Daoy (cell line): ENCODE results near the gene LACC1. TPM values are rescaled to one million over a fixed set of nuclear protein-coding genes. Genes with fewer than 3 reads are reported as not detected.

Experiments used
- DNase-seq: peaks from one replicate; pipeline ENCODE4 v3.0.0-alpha.2; 2015; ENCODE audit warnings: low read depth
- total RNA-seq: library from RNA; depleted of rRNA; stranded (reverse); fragments of >200 nt; shearing (Covaris generic); gene quantifications from 2 replicates; pipeline ENCODE4 v1.2.3, GENCODE V29; 2014; rRNA removed

The LACC1 gene
- total RNA-seq = 5.2 and 8.6 TPM in 2 replicates

DNA sequence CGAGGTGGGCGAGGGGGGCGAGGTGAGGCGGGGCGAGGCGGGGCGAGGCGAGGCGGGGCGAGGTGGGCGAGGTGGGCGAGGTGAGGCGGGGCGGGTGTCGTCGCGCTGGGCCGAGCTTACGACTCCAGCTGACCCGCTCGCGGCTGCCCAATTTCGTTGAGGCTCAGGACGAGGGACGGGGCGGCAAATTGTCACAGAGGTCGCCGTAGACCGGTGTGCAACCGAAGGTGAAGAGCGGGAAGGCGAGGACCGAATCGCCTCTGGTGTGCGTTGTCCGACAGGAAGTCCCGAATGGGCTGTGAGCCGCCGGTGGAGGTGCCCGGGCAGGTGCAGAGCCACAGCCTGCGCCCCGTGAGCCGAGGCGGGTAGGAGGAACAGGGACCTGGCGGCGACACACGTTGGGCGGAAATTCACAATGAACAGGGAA lies at the start of gene LACC1:
LACC1 (plus strand) TSS at position 150 of the 427 bp plus-strand sequence. CDS start 1,082 bp downstream, outside the sequence.
- no peak for DNase-seq

DNA sequence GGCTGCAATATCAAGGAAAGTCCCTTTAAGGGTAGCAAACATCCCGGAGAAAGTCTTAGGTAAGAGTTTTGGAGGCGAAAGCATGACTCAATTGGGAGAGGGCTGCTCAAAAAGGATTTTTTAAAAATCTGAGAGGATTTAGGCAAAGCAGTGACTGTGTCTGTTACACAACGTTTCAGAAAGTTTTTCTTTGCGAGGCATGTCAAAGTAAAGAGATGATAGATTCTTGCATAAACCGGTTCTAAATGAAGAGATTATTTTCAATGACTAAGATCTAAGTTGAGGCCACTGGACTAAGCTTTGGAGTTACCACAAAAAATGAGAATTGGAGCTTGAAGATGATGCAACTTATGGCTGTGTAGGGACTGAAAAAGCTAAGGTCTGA lies 49.2 kb upstream of the LACC1 start:
- no peak for DNase-seq

GRCh38 chr13:43831088-43831487 lies 48.6 kb upstream of the LACC1 start:
- peak; percentile 2 for DNase-seq

DNA sequence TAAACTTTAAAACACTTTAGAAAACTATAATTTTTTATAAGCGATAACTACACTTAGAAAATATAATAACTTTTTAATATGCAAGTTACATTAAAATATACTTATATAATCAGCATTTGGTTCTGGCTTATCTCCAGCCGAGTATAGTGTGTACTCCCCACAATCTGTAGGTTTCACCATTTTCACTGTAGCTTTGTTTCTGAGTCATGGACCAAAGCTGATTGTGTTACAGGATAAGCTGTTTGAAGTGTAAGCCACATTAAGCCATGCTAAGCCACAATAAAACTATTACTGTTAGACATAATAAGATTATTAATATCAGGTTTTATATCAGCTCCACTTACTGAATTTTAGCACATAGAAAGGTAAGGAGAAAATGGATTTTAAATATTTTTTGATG lies 44.0 kb upstream of the LACC1 start:
- DNase-seq = peak; percentile 28

DNA sequence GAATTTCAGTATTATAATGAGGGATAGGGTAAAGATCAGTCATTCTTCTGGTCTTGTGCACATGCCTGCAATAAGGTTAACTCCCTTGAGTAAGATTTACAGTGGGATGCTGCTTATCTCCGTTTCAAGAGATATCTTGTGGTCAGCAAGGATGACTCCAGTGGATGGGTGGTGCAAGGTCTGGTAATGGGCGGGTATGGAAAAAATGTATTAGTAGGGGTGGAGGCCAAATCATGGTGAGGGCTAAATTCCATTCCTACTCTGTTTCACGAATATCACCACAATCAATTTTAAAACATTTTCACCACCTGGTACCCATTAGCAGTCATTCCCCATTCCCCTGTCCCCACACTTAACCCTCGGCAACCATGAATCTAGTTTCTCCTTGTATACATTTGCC lies 40.8 kb upstream of the LACC1 start:
- no peak for DNase-seq

- DNase-seq = no peak
Observed at GRCh38 chr13:43846496-43847158, 33.1 kb upstream of the LACC1 start.

DNA sequence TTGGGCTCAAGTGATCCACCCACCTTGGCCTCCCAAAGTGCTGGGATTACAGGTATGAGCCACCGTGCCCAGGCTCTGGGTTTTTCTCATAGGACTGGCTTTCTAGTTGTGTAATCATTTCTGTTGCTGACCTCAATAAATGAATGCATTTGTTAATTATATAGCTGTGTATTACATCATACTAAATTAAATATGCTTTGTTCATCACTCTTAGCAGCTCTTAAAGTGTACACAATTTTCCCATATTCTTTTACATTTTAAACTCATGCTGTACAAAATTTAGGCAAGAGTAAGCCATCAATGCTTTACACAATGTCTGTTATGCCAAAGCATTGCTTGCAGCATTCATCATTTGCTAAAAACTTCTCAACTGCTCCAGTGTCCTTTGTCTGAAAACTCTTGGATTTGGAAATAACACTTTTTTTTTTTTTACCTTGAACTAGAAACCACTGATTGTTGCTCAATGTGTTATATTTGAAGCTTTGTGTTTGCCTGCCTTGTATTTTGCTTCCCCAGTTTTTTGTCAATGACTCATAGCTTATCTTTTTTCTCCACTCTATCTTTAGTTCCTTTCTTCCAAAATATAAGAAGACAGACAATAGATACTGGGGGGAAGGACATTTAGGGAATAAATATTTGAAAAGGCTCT lies 31.6 kb upstream of the LACC1 start:
- no peak for DNase-seq

- no peak for DNase-seq
Observed at GRCh38 chr13:43850873-43851272, 28.8 kb upstream of the LACC1 start.

DNA sequence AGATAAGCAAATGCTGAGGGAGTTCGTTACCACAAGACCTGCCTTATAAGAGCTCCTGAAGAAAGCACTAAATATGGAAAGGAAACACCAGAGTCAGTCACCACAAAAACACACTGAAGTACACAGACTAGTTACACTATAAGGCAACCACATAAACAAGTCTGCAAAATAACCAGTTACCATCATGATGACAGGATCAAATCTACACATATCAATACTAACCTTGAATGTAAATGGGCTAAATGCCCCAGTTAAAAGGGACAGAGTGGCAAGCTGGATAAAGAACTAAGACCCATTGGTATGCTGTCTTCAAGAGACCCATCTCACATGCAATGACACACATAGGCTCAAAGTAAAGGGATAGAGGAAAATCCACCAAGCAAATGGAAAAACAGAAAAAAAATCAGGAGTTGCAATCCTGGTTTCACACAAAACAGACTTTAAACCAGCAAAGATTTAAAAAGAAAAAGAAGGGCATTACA lies 26.7 kb upstream of the LACC1 start:
- DNase-seq = no peak

GRCh38 chr13:43861863-43862262 lies 17.8 kb upstream of the LACC1 start:
- no peak for DNase-seq

DNA sequence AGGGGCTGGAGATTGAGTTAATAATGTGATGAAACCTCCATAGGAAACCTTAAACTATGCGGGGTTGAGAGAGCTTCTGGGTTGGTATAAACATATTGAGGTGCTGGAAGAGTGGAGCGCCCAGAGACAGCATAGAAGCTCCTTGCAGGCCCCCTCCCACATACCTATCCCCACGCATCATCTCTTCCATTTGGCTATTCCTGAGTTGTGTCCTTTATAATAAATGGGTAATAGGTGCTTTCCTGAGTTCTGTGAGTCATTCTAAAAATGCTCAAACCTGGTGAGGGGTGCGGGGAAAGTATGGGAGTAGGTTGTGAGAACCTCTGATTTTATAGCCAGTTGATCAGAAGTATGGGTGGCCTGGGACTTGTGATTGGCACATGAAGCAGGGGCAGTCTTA lies 14.8 kb upstream of the LACC1 start:
- no peak for DNase-seq

DNA sequence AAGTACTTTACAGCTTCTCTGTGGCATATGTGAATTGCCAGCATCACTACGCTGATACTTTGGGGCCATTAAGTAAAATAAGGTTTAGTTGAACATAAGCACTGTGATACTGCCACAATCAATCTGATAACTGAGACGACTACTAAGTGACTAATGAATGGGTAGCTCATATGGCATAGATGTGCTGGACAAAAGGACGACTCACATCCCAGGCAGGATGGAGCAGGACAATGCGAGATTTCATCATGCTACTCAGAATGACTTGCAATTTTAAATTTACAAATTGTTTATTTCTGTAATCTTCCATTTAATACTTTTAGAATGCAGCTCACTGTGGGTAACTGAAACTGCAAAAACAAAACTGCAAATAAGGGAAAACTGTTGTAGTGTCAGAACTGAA lies 13.8 kb upstream of the LACC1 start:
- no peak for DNase-seq

GRCh38 chr13:43872181-43872580 lies 7.5 kb upstream of the LACC1 start:
- DNase-seq = no peak

GRCh38 chr13:43874504-43875092 lies 5.1 kb upstream of the LACC1 start:
- DNase-seq = no peak

DNA sequence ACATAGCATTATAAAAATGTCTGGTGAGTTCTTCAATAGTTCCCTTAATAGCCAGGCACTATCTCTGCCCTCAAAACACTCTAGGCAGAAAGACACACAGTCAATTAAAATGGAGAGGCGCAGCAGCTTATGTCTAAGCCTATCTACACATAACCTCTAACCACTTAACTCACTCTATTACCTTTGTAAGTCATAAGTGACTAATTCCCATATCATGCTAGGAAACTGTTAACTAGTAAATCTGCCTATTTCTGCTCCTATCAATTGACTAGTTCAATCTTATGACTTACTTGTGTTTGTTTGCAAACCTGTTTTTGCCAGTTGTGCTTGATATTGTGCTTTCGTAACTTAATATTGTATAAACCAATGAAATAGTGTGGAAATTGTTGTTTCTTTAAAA lies 3.3 kb upstream of the LACC1 start:
- DNase-seq = no peak

GRCh38 chr13:43877326-43877725 lies 2.4 kb upstream of the LACC1 start:
- no peak for DNase-seq

DNA sequence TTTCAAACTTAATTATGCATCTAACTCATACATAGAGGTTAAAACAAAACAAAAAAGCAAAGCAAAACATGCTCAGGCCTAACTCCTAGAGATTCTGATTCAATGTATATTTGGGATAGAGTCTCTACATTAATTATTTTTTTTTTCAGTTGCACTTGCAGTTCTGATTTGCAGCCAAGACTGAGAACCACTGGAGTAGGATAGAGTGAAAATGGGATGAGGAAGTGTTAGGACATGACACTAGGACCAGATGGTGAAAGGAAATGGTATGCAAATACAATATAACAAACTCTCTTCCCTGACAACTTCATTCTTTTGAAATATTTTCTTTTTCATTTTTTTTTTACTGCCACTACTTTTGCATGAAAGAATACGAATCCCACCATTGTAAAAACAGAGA lies 1.9 kb upstream of the LACC1 start:
- DNase-seq = no peak

DNA sequence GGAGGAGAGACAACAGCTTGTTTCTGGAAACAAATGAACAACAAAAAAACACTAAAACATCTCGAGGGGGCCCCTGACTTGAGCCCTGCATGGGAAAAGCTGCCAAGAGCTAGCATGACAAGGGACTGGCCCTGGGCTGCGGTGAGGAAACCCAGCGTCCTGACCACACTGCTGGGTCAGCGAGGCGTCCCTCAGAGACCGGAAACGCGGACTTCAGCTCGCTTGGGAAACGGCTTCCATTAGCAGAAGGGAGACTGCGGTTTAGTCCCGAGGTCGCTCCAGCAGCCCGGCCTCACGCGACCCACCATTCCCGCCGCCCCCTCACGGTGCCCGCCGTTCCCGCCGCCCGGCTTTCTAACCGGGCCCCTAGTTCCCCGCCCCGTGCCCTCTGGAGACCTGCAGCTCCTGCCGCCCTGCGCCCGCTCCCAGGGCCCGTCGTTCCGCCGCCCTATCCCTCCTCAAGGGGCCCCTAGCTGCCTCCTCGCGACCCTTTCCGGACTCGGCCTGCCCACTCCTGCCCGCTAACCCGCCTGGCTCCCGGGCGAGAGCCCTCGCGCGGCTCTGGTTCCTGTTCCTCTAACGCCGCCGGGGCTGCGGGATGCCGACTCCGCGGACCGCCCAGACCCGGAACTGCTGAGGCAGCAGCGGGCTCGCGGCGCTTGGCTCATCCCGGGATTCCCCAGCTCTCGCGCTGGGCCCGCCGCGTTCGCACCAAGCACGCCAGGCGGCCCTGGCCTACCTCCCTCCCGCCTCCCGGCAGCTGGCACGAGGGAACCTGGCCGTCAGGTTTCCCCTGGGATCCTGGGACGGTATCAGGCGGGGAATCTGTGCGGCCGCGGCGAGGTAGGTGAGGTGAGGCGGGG lies 581 bp upstream of the LACC1 start, which contains the start of gene CCDC122:
CCDC122 (minus strand) TSS at position 849 of the 863 bp plus-strand sequence. CDS start 10,364 bp downstream, outside the sequence.
- peak; percentile 85 for DNase-seq

DNA sequence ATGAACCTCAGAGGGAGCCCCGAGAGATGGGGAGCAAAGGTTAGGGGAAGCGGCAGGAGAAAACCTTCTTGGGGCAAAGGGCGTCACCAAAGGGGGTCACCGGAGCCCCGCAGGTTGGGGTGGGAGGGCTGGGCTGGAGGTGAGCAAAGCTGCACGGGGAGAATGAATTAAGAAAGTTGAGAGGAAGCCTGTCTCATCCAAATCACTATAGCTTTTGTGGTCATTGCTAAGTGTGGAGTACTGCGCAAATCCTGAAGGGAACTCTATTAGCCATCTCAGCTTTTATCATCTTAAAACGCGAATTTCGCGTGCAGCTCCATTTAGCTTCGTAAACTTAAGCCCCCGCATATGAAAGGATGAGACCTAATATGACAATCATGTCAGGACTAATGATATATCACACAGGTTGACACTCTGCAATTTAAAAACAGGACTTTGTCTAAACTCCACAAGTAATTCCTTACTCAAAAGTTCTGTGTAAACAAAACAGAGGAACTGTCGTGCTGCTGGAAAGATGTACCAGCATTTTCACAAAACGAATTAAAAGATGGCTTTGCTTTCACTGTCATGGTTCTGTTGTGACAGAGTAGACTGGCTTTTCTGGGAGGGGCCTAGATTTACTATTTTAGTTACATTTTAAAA lies 631 bp downstream of the LACC1 start:
- DNase-seq = no peak

DNA sequence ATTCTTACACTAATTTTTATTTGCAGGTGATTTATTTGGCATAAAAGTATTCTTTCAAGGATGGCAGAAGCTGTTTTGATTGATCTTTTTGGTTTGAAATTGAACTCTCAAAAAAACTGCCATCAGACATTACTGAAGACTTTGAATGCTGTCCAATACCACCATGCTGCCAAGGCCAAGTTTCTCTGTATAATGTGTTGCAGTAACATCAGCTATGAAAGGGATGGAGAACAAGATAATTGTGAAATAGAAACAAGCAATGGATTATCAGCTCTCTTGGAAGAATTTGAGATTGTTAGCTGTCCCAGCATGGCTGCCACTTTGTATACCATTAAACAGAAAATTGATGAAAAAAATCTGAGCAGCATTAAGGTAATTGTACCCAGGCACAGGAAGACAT lies 1.2 kb downstream of the LACC1 start:
- no peak for DNase-seq

GRCh38 chr13:43881580-43881979 lies 1.9 kb downstream of the LACC1 start:
- DNase-seq = no peak
